H9 (cell line): ENCODE data around the gene FAM217A. TPM values are rescaled to one million over a fixed set of nuclear protein-coding genes. Genes with fewer than 3 reads are reported as not detected.

Source experiments
- DNase-seq: peaks from one replicate; pipeline ENCODE4 v3.0.0-alpha.2; 2017
- H2AFZ ChIP-seq: one replicate; pipeline ENCODE4 v1.6.1; 2013; ENCODE audit warnings: mild to moderate bottlenecking, low read length, control low read depth, moderate library complexity
- H2AK5ac ChIP-seq: 2 replicates; pipeline ENCODE4 v1.6.1; 2013; ENCODE audit warnings: low read length, control low read depth, mixed read lengths; ENCODE audit not compliant: insufficient read length
- H2BK120ac ChIP-seq: one replicate; pipeline ENCODE4 v1.6.1; 2013; ENCODE audit warnings: low read depth, mild to moderate bottlenecking, low read length, control low read depth, inconsistent platforms; ENCODE audit not compliant: poor library complexity, severe bottlenecking
- H2BK12ac ChIP-seq: 2 replicates; pipeline ENCODE4 v1.6.1; 2013; ENCODE audit warnings: low read length, control low read depth, mixed read lengths, low read depth; ENCODE audit not compliant: insufficient read length
- H2BK15ac ChIP-seq: 2 replicates; pipeline ENCODE4 v1.6.1; 2013; ENCODE audit warnings: low read depth, low read length, control low read depth
- H2BK20ac ChIP-seq: one replicate; pipeline ENCODE4 v1.6.1; 2013; ENCODE audit warnings: low read depth, mild to moderate bottlenecking, low read length, control low read depth, inconsistent platforms; ENCODE audit not compliant: poor library complexity, severe bottlenecking
- H2BK5ac ChIP-seq: 2 replicates; pipeline ENCODE4 v1.6.1; 2013; ENCODE audit warnings: low read length, control low read depth, mixed read lengths; ENCODE audit not compliant: insufficient read length
- H3K14ac ChIP-seq: 2 replicates; pipeline ENCODE4 v1.6.1; 2013; ENCODE audit warnings: low read length, control low read depth; ENCODE audit not compliant: insufficient read depth
- H3K18ac ChIP-seq: 2 replicates; pipeline ENCODE4 v1.6.1; 2013; ENCODE audit warnings: low read depth, mild to moderate bottlenecking, mixed read lengths, low read length, control low read depth; ENCODE audit not compliant: insufficient read length
- H3K23ac ChIP-seq: 2 replicates; pipeline ENCODE4 v1.6.1; 2013; ENCODE audit warnings: low read length, control low read depth, mixed read lengths, low read depth; ENCODE audit not compliant: insufficient read length
- H3K23me2 ChIP-seq: 2 replicates; pipeline ENCODE4 v1.6.1; 2013; ENCODE audit warnings: low read depth, mild to moderate bottlenecking, mixed read lengths, low read length, control low read depth; ENCODE audit not compliant: insufficient read length, poor library complexity, severe bottlenecking
- H3K27ac ChIP-seq: 2 replicates; pipeline ENCODE4 v1.5.1; 2013; ENCODE audit warnings: low read length, control low read depth, mixed read lengths, low read depth; ENCODE audit not compliant: insufficient read length
- H3K27me3 ChIP-seq: 2 replicates; pipeline ENCODE4 v1.6.1; 2013; ENCODE audit warnings: low read length, control low read depth, inconsistent platforms; ENCODE audit not compliant: insufficient read depth
- H3K4ac ChIP-seq: 2 replicates; pipeline ENCODE4 v1.6.1; 2013; ENCODE audit warnings: low read depth, mild to moderate bottlenecking, control low read depth, inconsistent platforms, low read length, moderate library complexity
- H3K4me1 ChIP-seq: 2 replicates; pipeline ENCODE4 v1.6.1; 2013; ENCODE audit warnings: low read length, control low read depth, inconsistent platforms; ENCODE audit not compliant: insufficient read depth
- H3K4me2 ChIP-seq: 2 replicates; pipeline ENCODE4 v1.6.1; 2013; ENCODE audit warnings: low read length, control low read depth, mixed read lengths; ENCODE audit not compliant: insufficient read length, insufficient read depth
- H3K56ac ChIP-seq: 2 replicates; pipeline ENCODE4 v1.6.1; 2013; ENCODE audit warnings: low read depth, mild to moderate bottlenecking, mixed read lengths, low read length, control low read depth; ENCODE audit not compliant: insufficient read length
- H3K79me1 ChIP-seq: 2 replicates; pipeline ENCODE4 v1.6.1; 2013; ENCODE audit warnings: low read depth, mild to moderate bottlenecking, moderate library complexity, low read length, control low read depth, inconsistent platforms; ENCODE audit not compliant: insufficient read depth, poor library complexity, severe bottlenecking
- H3K79me2 ChIP-seq: 2 replicates; pipeline ENCODE4 v1.6.1; 2013; ENCODE audit warnings: low read length, control low read depth, inconsistent platforms; ENCODE audit not compliant: insufficient read depth
- H3K9ac ChIP-seq: 2 replicates; pipeline ENCODE4 v1.6.1; 2013; ENCODE audit warnings: low read length, control low read depth, mixed read lengths; ENCODE audit not compliant: insufficient read length; ENCODE audit errors: extremely low read depth
- H3K9me3 ChIP-seq: one replicate; pipeline ENCODE4 v1.6.1; 2013; ENCODE audit warnings: low read depth, low read length, inconsistent platforms; ENCODE audit not compliant: control insufficient read depth
- H3T11ph ChIP-seq: one replicate; pipeline ENCODE4 v1.6.1; 2013; ENCODE audit warnings: mild to moderate bottlenecking, low read length, control low read depth, inconsistent platforms
- H4K20me1 ChIP-seq: one replicate; pipeline ENCODE4 v1.6.1; 2013; ENCODE audit not compliant: control insufficient read depth, insufficient read length, insufficient read depth
- H4K5ac ChIP-seq: 2 replicates; pipeline ENCODE4 v1.6.1; 2013; ENCODE audit warnings: low read depth, mild to moderate bottlenecking, mixed read lengths, low read length, control low read depth; ENCODE audit not compliant: insufficient read length
- H4K8ac ChIP-seq: replicated peaks from 2 replicates; pipeline ENCODE4 v1.6.1; 2013; ENCODE audit warnings: low read length, control low read depth, mixed read lengths, low read depth; ENCODE audit not compliant: insufficient read length
- H4K91ac ChIP-seq: 2 replicates; pipeline ENCODE4 v1.6.1; 2013; ENCODE audit warnings: low read depth, mild to moderate bottlenecking, moderate library complexity, mixed read lengths, low read length, control low read depth; ENCODE audit not compliant: insufficient read length
- H3K27ac Mint-ChIP-seq, 3 experiments: 2 replicates in 2 of 3; 3 replicates in 1 of 3; pipeline ENCODE4 v1.8.0; 2020 to 2021; ENCODE audit warnings: mixed read lengths in 3 of 3, mild to moderate bottlenecking in 1 of 3, moderate library complexity in 1 of 3
- H3K27me3 Mint-ChIP-seq: 2 replicates; pipeline ENCODE4 v1.8.0; 2021; ENCODE audit warnings: low read depth, mild to moderate bottlenecking, moderate library complexity, mixed read lengths
- H3K36me3 Mint-ChIP-seq, 3 experiments: 2 replicates in 2 of 3; 3 replicates in 1 of 3; pipeline ENCODE4 v1.8.0; 2020 to 2021; ENCODE audit warnings: low read depth in 3 of 3, mixed read lengths in 3 of 3; ENCODE audit not compliant: insufficient read depth in 1 of 3
- H3K4me1 Mint-ChIP-seq, 2 experiments: 2 replicates each; pipeline ENCODE4 v1.8.0; 2020; ENCODE audit warnings: mixed read lengths in 2 of 2
- H3K4me3 Mint-ChIP-seq, 2 experiments: 2 replicates in 1 of 2; 3 replicates in 1 of 2; pipeline ENCODE4 v1.8.0; 2020 to 2021; ENCODE audit warnings: mild to moderate bottlenecking in 2 of 2, mixed read lengths in 2 of 2, moderate library complexity in 1 of 2
- H3K9me3 Mint-ChIP-seq, 2 experiments: 2 replicates in 1 of 2; 3 replicates in 1 of 2; pipeline ENCODE4 v1.8.0; 2020; ENCODE audit warnings: mild to moderate bottlenecking in 2 of 2, mixed read lengths in 2 of 2, moderate library complexity in 1 of 2
- CTCF ChIP-seq: fragments of 200-600 bp; sonication (generic); conservative IDR thresholded peaks from 3 replicates; pipeline ENCODE4 v1.8.0; 2021; ENCODE audit warnings: antibody characterized with exemption, mild to moderate bottlenecking
- WGBS: extraction: QIAGEN DNeasy Blood & Tissue Kit; methylation state at CpG from one replicate; pipeline ENCODE4 v1.1.7; 2013; ENCODE audit warnings: missing lambda C conversion rate, low lambda C conversion rate, mixed read lengths; ENCODE audit not compliant: insufficient read length; ENCODE audit errors: extremely low coverage; 5-methylcytosine and 5-hydroxymethylcytosine counted together
- long read RNA-seq: library from polyadenylated mRNA; unstranded; transcript quantifications from one replicate; pipeline ENCODE4 v2.0.0, GENCODE V29; 2020
- total RNA-seq: library from RNA; stranded (reverse); gene quantifications from 2 replicates; pipeline ENCODE4 v1.2.1, GENCODE V29; 2021

Gene FAM217A
- not detected in 2 replicates for total RNA-seq
- long read RNA-seq, result 0 reads

GRCh38 chr6:4078691-4079471 lies at the start of gene FAM217A:
FAM217A (minus strand) TSS chr6:4079137; CDS start chr6:4077414, 1,723 bp downstream.
- H3K14ac ChIP-seq, result no peak within 1 kb of the TSS; the same call in 1 of the 2 replicates
- no CpG with 5 or more reads among the region's 91 CpGs for WGBS
- H3K56ac ChIP-seq, result no peak within 1 kb of the TSS
- no peak within 1 kb of the TSS for H3K23ac ChIP-seq
- H3K4ac ChIP-seq, result no peak within 1 kb of the TSS
- no peak within 1 kb of the TSS for H2AK5ac ChIP-seq
- no peak within 1 kb of the TSS for H3K4me2 ChIP-seq
- Mint-ChIP-seq H3K9me3 (no peaks in the 10 kb centered on the region), H3K27ac (no peak within 1 kb of the TSS), H3K4me3 (no peak within 1 kb of the TSS), H3K27me3 (no peaks in the 10 kb centered on the region; the same call in 1 of the 2 replicates), H3K36me3 (no peaks in the 10 kb centered on the region), H3K4me1 (peaks cover 7 to 12% of the 10 kb centered on the region in 2 experiments; a peak in 3 of 4 replicates)
- H3K18ac ChIP-seq, result no peak within 1 kb of the TSS
- no peaks in the 10 kb centered on the region for H3K79me1 ChIP-seq
- no peaks in the 10 kb centered on the region for H3K79me2 ChIP-seq
- H3K4me1 ChIP-seq, result no peaks in the 10 kb centered on the region
- H3K9ac ChIP-seq, result no peak within 1 kb of the TSS
- no peak within 1 kb of the TSS for H2BK12ac ChIP-seq
- H2BK15ac ChIP-seq, result no peak within 1 kb of the TSS; the same call in 1 of the 2 replicates
- H3K27ac ChIP-seq, result no peak within 1 kb of the TSS
- no peak within 1 kb of the TSS for H4K91ac ChIP-seq
- DNase-seq, result peak; percentile 53
- no peak for TF ChIP-seq CTCF
- H4K8ac ChIP-seq, result no peak within 1 kb of the TSS
- no peak within 1 kb of the TSS for H2BK5ac ChIP-seq
- H2AFZ ChIP-seq, result no peak within 1 kb of the TSS
- H2BK120ac ChIP-seq, result no peak within 1 kb of the TSS
- H3T11ph ChIP-seq, result no peak within 1 kb of the TSS
- H4K20me1 ChIP-seq, result no peaks in the 10 kb centered on the region
- no peaks in the 10 kb centered on the region for H3K27me3 ChIP-seq
- H3K23me2 ChIP-seq, result no peaks in the 10 kb centered on the region
- H2BK20ac ChIP-seq, result no peak within 1 kb of the TSS
- no peaks in the 10 kb centered on the region for H3K9me3 ChIP-seq
- no peak within 1 kb of the TSS for H4K5ac ChIP-seq
